HG03025 (cell line): ENCODE measurements around the gene ICA1.
"Not testable (repeated sequence)": the region's sequence is repeated elsewhere in the genome, so short reads cannot be mapped to it uniquely, and the experiment has no call there.

Source experiments
- ATAC-seq: cut with Tn5 transposase; IDR thresholded peaks from one replicate; pipeline ENCODE4 v1.9.1; 2021; ENCODE audit warnings: mild to moderate bottlenecking, moderate library complexity; ENCODE audit not compliant: unreplicated experiment, low FRiP score

The ICA1 gene

DNA sequence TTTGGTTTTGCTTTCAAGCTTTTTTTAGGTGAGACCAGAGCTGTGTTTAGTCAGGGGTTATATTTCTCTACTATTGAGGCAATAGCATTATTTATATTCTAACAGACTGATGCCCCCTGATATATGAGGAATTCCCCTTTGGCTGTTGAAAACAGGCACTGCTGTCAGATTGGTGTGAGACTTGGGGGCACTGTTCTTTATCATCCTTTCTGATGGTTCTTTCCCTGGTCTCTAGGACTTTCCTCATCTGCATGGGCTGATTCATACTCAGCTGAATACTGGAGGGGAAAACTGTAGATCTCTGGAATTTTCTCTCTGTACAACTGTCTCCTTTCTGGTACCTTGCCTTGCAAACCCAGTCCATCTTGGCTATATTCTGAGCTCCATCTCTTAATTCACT is 10.0 kb upstream of the ICA1 start:
- no peak for ATAC-seq

DNA sequence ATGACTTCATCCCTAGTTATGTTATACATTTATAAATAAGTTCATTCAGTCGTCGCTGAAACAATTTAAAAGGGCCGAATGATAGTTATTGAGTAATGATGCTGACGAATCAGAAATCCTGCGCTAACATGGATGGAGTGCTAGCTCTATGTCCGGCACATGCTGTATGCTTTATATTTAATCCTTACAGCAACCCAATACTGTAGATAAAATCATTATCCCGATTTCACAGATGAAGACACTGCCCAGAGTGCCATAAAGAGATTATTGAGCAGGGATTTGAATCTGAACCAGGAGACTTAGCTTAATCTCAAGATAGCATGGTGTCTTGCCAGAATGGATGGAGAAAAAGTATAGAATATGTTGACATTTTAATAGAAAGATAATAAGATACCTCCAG is 1.1 kb upstream of the ICA1 start:
- no peak for ATAC-seq

DNA sequence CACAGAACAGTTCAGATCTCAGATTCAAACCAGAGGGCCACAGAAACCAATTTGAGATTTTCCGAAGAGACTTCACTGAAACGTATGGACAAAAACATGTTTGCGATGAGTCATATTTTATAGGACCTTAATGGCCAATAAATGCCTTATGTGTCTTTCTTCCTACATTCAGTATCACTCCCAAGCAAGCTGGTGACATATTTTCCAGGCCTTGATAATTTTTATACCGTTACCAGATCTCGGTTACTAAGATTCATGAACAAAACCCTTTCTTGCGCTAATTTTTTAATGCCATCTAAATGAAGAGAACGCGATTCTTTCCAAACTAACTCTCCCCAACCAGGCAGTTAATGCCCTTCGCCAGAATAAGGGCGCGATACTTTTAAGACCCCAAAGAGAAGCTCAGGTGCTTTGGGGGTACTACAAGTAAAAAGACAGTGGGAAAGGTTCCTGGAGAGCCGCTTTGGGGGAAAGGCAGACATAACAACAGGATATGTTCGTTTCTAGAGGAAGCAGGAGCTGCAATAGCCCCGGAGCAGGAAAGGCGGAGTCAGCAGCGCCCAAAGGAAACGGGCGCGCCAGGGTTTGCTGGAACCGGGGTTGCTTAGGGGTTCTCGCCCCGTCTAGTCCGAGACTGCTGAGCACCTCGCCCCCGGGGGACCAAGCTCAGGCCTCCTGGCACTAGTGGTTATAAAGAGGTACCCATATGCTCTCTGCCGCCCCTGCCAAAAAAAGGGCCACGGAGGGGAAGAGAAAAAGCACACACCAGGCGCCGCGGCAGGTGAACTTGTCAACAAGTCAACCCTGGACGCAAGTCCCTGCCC is 884 bp downstream of the ICA1 start:
- ATAC-seq: peak; percentile 11

DNA sequence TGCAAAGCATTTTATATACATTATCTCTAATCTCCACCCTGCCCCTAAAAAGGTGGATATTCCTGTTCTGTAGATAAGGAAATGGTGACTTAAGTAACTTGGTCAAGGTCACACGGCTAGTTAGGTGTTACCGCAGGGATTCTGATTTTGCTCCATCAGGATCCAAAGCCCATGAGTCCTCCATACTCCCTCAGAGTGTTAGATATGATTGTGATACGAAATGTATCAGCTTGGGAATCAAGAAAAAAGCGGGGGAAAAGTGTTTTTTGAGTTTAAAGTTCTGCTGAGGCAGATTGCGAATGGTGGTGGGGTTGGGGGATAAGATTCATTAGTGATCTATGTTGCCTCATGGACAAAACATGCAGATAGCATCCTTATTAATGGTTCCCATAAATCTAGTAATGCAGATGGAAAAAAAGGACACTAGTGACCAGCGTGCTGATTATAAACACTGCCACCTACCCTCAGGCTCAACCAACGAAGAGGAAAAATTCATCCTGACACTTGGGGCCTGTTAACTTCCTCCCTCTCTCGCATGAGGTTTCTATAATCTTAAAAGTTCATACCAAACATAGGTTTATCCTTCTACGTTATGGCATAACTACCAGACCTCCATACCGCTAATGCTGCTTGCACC is 2.3 kb downstream of the ICA1 start:
- no peak for ATAC-seq

DNA sequence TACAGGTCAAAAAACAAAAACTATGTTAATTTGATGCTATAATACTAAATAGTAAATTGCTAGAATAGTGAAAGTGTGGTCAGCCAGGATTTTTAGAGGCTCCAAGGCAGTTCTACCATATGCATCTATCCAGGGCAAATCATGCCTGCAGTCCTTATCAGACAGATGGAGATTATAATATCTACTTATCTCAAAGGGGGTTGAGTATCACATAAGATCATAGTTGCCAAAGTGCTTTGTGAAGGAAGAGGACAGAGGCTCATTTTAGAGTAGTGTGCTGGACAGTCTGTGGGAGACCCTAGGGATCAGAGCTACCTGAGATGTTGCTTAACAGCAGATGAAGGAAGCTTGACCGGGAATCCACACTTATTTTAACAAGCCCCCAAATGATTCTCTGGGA is 3.2 kb downstream of the ICA1 start:
- no peak for ATAC-seq

DNA sequence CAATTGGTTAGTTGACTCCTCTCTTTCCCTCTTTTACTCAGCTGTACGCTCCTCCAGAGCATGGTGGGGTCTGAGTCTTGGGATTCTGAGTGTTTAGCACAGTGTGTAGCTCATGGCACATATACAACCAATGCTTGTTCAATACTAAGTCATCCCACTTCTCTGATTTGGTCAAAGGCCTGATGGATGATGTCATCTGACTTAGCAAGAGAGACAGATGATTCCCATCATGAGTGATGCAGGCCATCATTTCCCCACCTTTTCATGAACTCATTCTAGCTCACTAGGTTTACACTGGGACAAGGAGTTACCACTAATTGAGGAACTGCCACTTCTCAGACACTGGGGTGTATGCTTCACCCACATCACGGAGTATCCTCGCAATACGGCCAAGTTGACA is 3.8 kb downstream of the ICA1 start:
- ATAC-seq: no peak

DNA sequence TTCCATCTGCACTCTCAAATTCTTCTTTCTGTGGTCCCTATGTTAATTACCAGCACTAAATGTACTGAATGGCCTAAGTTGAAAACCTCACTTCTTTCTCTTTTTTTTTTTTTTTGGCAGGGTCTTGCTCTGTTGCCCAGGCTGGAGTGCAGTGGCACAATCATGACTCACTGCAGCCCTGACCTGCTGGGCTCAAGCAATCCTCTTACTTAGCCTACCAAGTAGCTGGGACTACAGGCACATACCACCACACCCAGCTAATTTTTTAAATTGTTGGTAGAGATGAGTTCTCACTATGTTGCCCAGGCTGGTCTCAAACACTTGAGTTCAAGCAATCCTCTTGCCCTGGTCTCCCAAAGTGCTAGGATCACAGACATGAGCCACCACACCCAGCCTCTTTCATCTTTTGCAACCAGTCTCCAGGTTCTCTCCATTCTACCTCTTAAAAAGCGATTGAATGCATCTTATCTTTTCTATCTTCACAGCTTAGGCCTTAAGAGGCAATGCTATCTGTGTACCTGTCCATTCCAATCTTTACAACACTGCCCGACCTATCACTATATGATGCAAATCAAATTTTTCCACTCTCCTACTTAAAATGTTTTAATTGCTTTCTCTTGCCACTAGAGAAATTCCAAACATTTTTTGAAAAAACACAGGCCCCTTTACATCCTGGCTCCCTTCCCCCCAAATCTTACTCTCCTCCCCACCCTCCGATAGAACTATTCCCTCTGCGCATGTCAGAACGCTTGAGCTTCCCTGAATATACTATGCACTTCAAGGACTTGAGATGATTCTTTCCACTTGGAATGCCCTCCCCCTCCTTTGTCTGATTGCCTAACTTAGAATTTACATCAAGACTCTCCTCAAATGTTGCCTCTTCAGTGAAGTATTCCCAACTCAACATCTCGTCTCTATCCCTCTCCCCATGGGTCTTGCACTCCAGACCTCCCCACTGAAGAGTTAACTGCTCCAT is 6.0 kb downstream of the ICA1 start:
- ATAC-seq: no peak

DNA sequence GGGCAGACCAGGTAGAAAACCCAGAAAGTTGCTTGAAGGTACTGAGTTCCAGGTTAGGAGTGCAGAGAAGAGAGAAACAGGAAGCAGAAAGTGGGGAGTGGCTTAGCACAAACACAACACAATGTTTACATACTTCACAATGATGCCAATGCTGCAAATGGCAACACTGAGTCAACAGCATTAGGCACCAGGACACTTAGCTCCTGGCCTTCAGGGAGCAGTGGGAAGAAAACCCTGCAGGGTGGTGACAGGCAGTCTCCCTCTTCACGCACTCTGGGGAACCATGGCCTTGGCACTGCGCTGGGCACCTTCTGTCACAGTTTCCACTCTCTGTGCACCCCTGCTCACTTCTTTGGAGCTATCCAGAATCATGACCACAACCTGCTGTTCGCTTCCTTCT is 7.3 kb downstream of the ICA1 start:
- no peak for ATAC-seq

DNA sequence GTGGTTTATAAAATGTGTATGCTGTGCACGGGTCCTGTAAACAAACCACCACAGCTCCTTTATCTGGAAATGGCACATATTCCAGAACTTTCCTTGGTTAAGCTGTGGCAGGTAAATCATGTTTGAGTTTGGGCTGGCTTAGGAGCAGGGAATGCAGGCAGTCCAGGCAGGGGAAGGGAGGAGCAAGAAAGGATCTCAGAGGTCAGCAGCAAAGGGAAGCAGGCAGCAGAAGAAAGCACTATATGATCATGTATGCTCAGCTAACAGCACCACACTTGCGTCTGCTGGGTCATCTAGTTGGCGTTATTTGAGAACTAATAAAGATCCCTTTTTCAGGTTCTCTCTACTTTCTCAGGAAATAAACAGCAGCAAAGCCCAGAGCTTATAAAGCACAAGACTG is 7.8 kb downstream of the ICA1 start:
- no peak for ATAC-seq

DNA sequence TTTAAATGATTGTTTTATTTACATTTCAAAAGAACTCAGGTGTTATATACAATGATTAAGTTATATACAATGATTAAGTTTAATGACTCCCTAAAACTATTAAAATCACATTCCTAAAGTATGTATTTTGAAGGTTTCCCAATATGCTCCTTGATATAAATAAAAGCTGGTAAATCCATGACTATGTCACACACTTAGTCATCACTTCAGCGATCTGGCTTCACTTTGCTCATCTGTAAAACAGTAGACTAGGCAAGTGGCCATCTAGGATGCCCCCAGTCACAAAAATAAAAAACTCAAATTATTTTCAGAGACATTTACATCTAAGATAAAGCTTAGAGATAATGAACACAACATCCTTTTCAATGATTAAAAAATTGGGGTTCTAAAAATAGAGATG is 10.8 kb downstream of the ICA1 start:
- ATAC-seq: no peak

DNA sequence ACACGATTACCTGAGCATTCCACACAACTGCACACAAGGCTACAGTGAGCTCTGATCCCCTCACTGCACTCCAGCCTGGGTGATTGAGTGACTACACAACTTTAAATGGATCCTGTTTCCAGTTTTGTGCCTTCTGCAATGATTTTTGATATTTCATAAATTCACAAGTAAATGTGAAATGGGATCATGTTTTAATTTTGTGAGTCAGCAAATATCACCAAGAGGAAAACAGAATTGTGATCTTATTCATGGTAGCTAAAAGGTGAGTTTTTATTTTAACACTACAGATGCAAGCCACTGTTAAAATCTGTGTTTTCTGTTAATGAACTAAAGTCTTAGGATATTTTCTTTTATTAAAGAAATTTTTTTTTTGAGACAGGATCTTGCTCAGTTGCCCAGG is 11.4 kb downstream of the ICA1 start:
- ATAC-seq: no peak

DNA sequence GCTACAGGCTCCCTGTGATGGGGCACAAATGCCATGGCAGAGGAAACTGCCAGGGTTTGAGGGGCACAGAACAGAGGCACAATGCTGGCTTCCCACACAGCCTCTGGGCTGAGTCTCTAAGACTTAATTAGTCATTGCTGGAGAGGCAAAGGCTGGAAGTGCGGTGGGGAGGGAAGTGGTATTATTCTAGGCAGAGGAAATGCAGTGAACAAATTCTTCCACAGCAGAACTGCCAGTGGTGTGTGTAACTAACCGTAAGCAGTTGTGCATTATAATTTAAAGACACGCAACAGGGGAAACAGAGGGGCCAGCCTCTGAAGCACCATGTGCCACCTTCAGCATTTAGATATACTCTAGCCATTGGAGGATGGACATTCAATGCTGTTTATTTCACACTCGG is 12.8 kb downstream of the ICA1 start:
- ATAC-seq: no peak

DNA sequence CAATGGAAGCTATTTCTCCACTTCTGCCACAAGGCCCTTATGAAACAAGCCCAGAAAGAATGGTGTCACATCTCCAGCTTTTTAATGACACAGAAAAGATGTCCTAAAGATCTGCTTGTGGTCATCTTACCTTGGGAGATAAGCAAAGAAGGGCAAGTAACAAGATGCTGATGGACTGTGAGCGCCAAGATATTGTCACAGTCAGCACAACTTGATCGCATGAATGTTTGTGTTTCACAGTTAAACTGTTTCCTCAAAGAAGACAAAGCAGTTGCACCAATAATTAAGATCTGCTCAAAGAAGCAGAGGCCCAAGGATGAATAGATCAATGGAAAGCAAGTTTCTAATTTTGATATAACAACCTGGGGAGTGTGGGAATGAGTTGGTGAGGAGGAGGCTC is 15.9 kb downstream of the ICA1 start:
- no peak for ATAC-seq

DNA sequence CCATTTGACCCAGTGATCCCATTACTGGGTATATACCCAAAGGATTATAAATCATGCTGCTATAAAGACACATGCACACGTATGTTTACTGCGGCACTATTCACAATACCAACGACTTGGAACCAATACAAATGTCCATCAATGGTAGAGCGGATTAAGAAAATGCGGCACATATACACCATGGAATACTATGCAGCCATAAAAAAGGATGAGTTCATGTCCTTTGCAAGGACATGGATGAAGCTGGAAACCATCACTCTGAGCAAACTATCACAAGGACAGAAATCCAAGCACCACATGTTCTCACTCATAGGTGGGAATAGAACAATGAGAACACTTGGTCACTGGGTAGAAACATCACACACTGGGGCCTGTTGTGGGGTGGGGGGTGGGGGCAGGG is 16.9 kb downstream of the ICA1 start:
- ATAC-seq: not testable (repeated sequence)

DNA sequence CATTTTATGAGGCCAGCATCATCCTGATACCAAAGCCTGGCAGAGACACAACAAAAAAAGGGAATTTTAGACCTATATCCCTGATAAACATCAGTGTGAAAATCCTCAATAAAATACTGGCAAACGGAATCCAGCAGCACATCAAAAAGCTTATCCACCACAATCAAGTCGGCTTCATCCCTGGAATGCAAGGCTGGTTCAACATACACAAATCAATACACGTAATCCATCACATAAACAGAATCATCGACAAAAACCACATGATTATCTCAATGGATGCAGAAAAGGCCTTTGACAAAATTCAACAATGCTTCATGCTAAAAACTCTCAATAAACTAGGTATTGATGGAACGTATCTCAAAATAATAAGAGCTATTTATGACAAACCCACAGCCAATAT is 18.9 kb downstream of the ICA1 start:
- ATAC-seq: not testable (repeated sequence)

DNA sequence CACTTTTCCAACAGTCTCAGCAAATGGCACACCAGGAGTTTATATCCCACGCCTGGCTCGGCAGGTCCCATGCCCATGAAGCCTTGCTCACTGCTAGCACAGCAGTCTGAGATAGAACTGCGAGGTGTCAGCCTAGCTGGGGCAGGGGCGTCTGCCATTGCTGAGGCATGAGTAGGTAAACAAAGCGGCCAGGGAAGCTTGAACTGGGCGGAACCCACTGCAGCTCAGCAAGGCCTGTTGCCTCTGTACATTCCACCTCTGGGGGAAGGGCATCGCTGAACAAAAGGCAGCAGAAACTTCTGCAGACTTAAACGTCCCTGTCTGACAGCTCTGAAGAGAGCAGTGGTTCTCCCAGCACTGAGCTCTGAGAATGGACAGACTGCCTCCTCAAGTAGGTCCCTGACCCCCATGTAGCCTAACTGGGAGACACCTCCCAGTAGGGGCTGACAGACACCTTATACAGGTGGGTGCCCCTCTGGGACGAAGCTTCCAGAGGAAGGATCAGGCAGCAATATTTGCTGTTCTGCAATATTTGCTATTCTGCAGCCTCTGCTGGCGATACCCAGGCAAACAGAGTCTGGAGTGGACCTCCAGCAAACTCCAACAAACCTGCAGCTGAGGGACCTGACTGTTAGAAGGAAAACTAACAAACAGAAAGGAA is 22.1 kb downstream of the ICA1 start:
- not testable (repeated sequence) for ATAC-seq

DNA sequence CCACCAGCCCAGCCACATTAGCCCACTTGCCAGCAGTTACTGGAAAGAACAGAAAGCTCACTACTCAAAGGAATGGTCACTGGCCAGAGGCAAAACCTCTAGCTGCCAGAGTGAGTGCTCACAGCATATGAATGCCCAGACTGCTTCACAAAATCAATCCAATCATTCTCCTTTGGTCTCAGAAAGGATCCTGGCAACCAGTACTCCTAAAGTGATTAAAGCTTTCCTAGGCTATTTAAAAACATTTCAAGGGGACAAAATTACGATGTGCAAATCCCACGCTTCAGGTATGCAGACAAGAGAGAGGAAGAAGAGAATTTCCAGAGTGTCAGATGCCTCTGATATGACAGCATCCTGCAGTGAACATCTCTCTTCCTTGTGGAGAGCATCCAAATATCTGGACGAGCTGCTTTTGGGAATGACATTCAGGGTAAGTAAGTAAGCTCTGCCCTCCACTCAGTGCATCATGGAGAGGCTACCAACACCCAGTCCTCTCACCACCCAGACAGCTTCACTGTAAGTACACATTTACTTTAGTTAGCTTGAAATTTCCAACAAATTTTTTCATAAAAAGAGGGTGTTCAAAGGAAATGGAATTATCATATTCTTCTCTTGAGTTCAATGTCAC is 25.1 kb downstream of the ICA1 start:
- ATAC-seq: no peak

DNA sequence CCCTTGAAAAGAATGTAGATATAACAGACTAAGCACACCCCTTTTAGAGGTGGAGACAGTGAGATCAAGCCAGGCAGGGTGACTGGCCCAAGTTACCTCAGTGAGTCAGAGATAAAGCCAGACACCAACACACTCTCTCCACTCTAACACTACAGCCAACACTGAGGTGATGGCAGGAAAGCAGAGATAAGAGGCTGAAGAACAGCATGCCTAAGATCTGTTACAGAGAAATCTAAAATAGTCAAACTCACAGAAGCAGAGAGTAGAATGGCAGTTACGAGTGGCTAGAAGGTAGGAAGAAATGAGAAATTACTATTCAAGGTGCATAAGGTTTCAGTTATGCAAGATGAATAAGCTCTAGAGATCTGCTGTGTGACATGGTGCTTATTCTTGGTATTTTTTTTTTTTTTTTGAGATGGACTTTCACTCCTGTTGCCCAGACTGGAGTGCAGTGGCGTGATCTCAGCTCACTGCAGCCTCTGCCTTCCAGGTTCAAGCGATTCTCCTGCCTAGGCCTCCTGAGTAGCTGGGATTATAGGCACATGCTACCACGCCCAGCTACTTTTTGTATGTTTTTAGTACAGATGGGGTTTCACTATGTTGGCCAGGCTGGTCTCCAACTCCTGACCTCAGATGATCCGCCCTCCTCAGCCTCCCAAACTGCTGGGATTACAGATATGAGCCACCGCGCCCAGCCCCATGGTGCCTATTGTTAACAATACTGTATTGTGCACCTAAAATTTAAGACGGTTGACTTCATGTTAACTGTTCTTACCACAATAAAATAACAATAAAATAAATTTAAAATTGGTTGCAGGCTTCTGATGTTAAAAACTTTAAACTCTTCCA is 28.7 kb downstream of the ICA1 start:
- ATAC-seq: peak; percentile 82

DNA sequence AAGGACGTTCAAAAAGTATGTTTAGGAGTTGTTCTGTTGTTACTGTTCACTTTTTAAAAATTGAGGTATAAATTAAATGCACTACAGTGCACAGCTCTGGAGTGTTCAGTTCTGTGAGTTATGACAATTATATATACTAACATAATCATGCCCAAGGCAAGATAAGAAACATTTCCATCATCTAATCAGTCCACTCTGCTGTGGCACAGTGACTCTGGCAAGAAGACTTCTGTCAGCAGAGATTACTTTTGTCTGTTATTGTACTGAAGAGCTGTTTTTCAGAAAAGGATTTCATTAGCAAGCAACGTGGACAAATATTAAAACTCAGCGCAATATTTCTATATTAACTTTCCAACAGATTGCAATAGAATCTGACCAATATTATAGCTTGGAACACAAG is 32.0 kb downstream of the ICA1 start:
- no peak for ATAC-seq
